ENCODE measurements around the gene ZNF556. TPM values are rescaled to one million over a fixed set of nuclear protein-coding genes. Genes with fewer than 3 reads are reported as not detected.
A peak's percentile ranks its signal among the peaks of the same experiment; 100 is the strongest.
"Not testable (repeated sequence)": the region's sequence is repeated elsewhere in the genome, so short reads cannot be mapped to it uniquely, and the experiment has no call there.

Gene ZNF556
- total and polyA plus RNA-seq, 12 donors: 0.03 to 0.45 (median 0.11) TPM; not detected in 3

- WGBS, 4 donors: 62 to 71% (median 66%) methylated on average over 11 to 12 of the region's 12 CpGs
- H3K4me3 ChIP-seq: no peak overlapping the region
- no peaks in the 10 kb centered on the region for H3K9me3 ChIP-seq (replicated peaks in 1 of 3)
- TF ChIP-seq POLR2A (IDR thresholded peaks at IDR 0.05): no peak
- TF ChIP-seq, protein P1, sequence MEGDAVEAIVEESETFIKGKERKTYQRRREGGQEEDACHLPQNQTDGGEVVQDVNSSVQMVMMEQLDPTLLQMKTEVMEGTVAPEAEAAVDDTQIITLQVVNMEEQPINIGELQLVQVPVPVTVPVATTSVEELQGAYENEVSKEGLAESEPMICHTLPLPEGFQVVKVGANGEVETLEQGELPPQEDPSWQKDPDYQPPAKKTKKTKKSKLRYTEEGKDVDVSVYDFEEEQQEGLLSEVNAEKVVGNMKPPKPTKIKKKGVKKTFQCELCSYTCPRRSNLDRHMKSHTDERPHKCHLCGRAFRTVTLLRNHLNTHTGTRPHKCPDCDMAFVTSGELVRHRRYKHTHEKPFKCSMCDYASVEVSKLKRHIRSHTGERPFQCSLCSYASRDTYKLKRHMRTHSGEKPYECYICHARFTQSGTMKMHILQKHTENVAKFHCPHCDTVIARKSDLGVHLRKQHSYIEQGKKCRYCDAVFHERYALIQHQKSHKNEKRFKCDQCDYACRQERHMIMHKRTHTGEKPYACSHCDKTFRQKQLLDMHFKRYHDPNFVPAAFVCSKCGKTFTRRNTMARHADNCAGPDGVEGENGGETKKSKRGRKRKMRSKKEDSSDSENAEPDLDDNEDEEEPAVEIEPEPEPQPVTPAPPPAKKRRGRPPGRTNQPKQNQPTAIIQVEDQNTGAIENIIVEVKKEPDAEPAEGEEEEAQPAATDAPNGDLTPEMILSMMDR (IDR thresholded peaks at IDR 0.05): no peak
- intact Hi-C loops (cut with DNase I): loop anchor here in 1 of 2 donors (5.0 kb wide), 1 partner anchor 218 kb away; no protein-coding TSS in a partner anchor
- no peaks in the 10 kb centered on the region for H3K36me3 ChIP-seq (replicated peaks in 1 of 2)
- H3K27me3 ChIP-seq: no peaks in the 10 kb centered on the region
- no peaks in the 10 kb centered on the region for H3K4me1 ChIP-seq (replicated peaks in 1 of 2)
- no peak for DNase-seq
- no peak overlapping the region for H3K27ac ChIP-seq
These were observed 1.6 kb upstream of the ZNF556 start for GRCh38 chr19:2865334-2866100.

DNA sequence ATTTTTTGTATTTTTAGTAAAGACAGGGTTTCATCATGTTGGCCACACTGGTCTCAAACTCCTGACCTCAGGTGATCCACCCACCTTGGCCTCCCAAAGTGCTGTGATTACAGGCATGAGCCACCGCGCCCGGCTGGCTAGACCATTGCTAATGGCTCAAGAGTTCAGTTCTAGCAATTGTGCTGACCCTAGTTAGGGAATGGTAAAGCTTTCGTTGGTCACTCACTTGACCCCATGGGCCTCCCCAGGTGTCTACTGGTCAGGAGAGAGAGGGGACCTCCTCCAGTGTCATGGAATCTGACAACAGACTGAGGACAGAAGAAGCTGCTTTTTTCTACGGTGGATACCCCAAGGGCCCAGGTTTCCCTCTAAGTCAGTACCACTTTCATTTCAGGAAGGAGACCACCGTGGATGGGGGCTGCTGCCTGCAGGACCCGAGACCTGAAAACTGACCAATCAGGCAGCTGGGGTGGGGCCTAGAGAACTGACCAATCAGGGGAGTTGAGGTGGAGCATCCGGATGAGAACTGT, 575 bp upstream of the ZNF556 start:
- no peaks in the 10 kb centered on the region for H3K9me3 ChIP-seq (replicated peaks in 1 of 3)
- H3K4me3 ChIP-seq: no peak overlapping the region
- H3K27me3 ChIP-seq: no peaks in the 10 kb centered on the region
- WGBS, 4 donors: 77 to 83% (median 79%) methylated on average over 7 to 8 of the region's 8 CpGs
- H3K27ac ChIP-seq: no peak overlapping the region
- intact Hi-C loops (cut with DNase I): loop anchor here in 1 of 2 donors (5.0 kb wide), 1 partner anchor 219 kb away; no protein-coding TSS in a partner anchor
- no peak for DNase-seq
- no peaks in the 10 kb centered on the region for H3K36me3 ChIP-seq (replicated peaks in 1 of 2)
- no peaks in the 10 kb centered on the region for H3K4me1 ChIP-seq (replicated peaks in 1 of 2)
- TF ChIP-seq, protein P1 (IDR thresholded peaks at IDR 0.05): no peak
- TF ChIP-seq POLR2A (IDR thresholded peaks at IDR 0.05): no peak

DNA sequence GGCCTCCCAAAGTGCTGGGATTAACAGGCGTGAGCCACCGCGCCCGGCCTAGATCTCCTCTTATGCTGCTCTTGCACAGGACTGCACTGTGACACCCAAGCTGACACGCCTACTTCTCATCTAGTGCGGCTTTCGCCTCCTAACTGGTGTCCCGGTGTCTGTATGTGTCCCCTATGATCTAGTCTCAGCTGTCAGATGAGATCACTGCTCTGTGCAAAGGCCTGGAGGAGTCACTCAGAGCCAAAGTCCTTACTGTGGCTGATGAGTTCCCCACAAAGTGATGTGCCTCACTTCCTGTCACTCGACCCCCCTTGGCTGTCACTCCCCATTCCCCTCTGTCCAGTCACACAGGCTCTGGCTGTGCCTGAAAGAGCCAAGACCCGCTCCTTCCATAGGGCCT, 2.5 kb downstream of the ZNF556 start:
- Histone ChIP-seq H3K27me3 (no peaks in the 10 kb centered on the region), H3K4me1 (replicated peaks in 1 of 2) (no peaks in the 10 kb centered on the region), H3K9me3 (replicated peaks in 1 of 3) (no peaks in the 10 kb centered on the region), H3K4me3 (no peak overlapping the region), H3K27ac (no peak overlapping the region), H3K36me3 (replicated peaks in 1 of 2) (no peaks in the 10 kb centered on the region)
- DNase-seq: no peak
- intact Hi-C loops (cut with DNase I): loop anchor here (5.0 to 10.0 kb wide), 2 partner anchors 222 to 225 kb away; no protein-coding TSS in a partner anchor
- whole genome bisulfite sequencing, 4 donors: 77 to 87% (median 84%) methylated on average over 8 to 10 of the region's 10 CpGs
- no peak for TF ChIP-seq POLR2A (IDR thresholded peaks at IDR 0.05)
- TF ChIP-seq, protein P1 (IDR thresholded peaks at IDR 0.05): no peak

DNA sequence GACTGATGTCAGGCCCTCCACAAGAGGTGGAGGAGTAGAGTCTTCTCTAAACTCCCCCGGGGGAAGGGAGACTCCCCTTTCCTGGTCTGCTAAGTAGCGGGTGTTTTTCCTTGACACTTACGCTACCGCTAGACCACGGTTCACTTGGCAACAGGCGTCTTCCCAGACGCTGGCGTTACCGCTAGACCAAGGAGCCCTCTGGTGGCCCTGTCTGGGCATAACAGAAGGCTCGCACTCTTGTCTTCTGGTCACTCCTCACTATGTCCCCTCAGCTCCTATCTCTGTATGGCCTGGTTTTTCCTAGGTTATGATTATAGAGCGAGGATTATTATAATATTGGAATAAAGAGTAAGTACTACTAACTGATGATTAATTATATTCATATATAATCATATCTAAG, 5.0 kb downstream of the ZNF556 start:
- not testable (repeated sequence) for H3K4me1 ChIP-seq (replicated peaks in 1 of 2); H3K27ac ChIP-seq; H3K36me3 ChIP-seq (replicated peaks in 1 of 2); H3K9me3 ChIP-seq (replicated peaks in 1 of 3); H3K4me3 ChIP-seq; H3K27me3 ChIP-seq
- intact Hi-C loops (cut with DNase I): loop anchor here in 1 of 2 donors (10.0 kb wide), 1 partner anchor 227 kb away; no protein-coding TSS in a partner anchor
- peak in 3 of 7 donors; percentile 26 to 54 (median 28) for DNase-seq
- TF ChIP-seq, protein P1 (IDR thresholded peaks at IDR 0.05): peak in 5 of 6 experiments; percentile 30 to 64 (median 53)
- 8 to 25% (median 14%) methylated on average over 1 to 10 of the region's 11 CpGs for WGBS, 4 donors

All from adrenal gland (tissue), 12 donors.